SK-N-MC (cell line): ENCODE measurements around the gene NECAB2.

Experiments used
- EZH2 ChIP-seq: fragments of 200-600 bp; sonication (generic); IDR thresholded peaks from one replicate; pipeline ENCODE4 v1.6.1; 2017; ENCODE audit warnings: antibody characterized with exemption
- FOXP2 ChIP-seq: optimal IDR thresholded peaks from 2 replicates; pipeline ENCODE3; 2011; ENCODE audit warnings: mild to moderate bottlenecking, moderate library complexity; ENCODE audit not compliant: insufficient read depth; ENCODE audit errors: extremely low read length, control extremely low read depth
- POLR2AphosphoS5 ChIP-seq: IDR thresholded peaks from 2 replicates; pipeline ENCODE4 v1.6.1; 2012; ENCODE audit warnings: mild to moderate bottlenecking, low read depth, low read length, borderline replicate concordance

DNA sequence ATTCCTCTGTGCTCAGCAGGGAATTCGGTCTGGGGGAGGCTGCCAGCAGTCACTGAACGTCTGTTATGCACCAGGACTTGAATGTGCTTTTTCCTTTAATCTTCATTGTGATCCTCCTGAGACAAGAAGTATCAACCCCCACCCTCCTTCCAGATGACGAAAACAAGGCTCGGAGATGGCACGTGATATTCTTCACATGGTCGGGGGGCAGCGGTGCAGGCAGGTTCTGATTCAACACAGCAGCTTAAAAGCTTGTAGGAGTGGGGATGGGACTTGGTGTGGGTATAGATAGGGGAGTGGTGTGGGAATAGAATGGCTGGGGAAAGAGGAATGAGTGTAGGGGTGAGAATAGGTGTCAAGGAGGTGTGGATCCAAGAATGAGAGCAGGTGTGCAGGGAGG, 6.4 kb downstream of the NECAB2 start:
- TF ChIP-seq POLR2AphosphoS5 (no peak), EZH2 (no peak), FOXP2 (no peak)
